ELR (cell line): ENCODE measurements around the gene ZDHHC1.
"Not testable (repeated sequence)": the region's sequence is repeated elsewhere in the genome, so short reads cannot be mapped to it uniquely, and the experiment has no call there.

ENCODE experiments used
- DNase-seq: peaks from one replicate; pipeline ENCODE4 v3.0.0-alpha.2; 2015; ENCODE audit warnings: low read depth

The ZDHHC1 gene

GRCh38 chr16:67394155-67395104, 21.8 kb downstream of the ZDHHC1 start:
- DNase-seq = no peak

GRCh38 chr16:67393788-67394154, 22.5 kb downstream of the ZDHHC1 start:
- DNase-seq = no peak

- peak; percentile 88 for DNase-seq
Observed at GRCh38 chr16:67393111-67393787, 23.0 kb downstream of the ZDHHC1 start, which contains the start of gene TPPP3. TPPP3 (minus strand) TSS chr16:67393498; CDS start chr16:67391111, 2,387 bp downstream.

GRCh38 chr16:67392301-67393059, 23.8 kb downstream of the ZDHHC1 start:
- DNase-seq = no peak

GRCh38 chr16:67391424-67392300, 24.6 kb downstream of the ZDHHC1 start:
- no peak for DNase-seq

GRCh38 chr16:67390816-67391423, 25.4 kb downstream of the ZDHHC1 start:
- DNase-seq = no peak

- no peak for DNase-seq
Observed at GRCh38 chr16:67389911-67390815, 26.1 kb downstream of the ZDHHC1 start.

- no peak for DNase-seq
Observed at GRCh38 chr16:67388591-67388990, 27.7 kb downstream of the ZDHHC1 start.

GRCh38 chr16:67388191-67388590, 28.1 kb downstream of the ZDHHC1 start:
- DNase-seq = no peak

- no peak for DNase-seq
Observed at GRCh38 chr16:67387479-67388079, 28.7 kb downstream of the ZDHHC1 start.

- no peak for DNase-seq
Observed at GRCh38 chr16:67386861-67387455, 29.3 kb downstream of the ZDHHC1 start.

GRCh38 chr16:67384778-67385510, 31.3 kb downstream of the ZDHHC1 start:
- no peak for DNase-seq

- no peak for DNase-seq
Observed at GRCh38 chr16:67383284-67383683, 33.0 kb downstream of the ZDHHC1 start.

GRCh38 chr16:67378642-67379041, 37.6 kb downstream of the ZDHHC1 start:
- no peak for DNase-seq

- DNase-seq = not testable (repeated sequence)
Observed at GRCh38 chr16:67376012-67376411, 40.3 kb downstream of the ZDHHC1 start.

GRCh38 chr16:67372664-67373063, 43.6 kb downstream of the ZDHHC1 start:
- DNase-seq = peak; percentile 47

- no peak for DNase-seq
Observed at GRCh38 chr16:67370661-67371060, 45.6 kb downstream of the ZDHHC1 start.

- no peak for DNase-seq
Observed at GRCh38 chr16:67364600-67365235, 51.6 kb downstream of the ZDHHC1 start.
